GM19043 (cell line): ENCODE results near the gene FADD.
"Not testable (repeated sequence)": the region's sequence is repeated elsewhere in the genome, so short reads cannot be mapped to it uniquely, and the experiment has no call there.

ENCODE experiments used
- ATAC-seq: cut with Tn5 transposase; IDR thresholded peaks from one replicate; pipeline ENCODE4 v1.9.1; 2021; ENCODE audit warnings: low read depth; ENCODE audit not compliant: unreplicated experiment

The FADD gene

GRCh38 chr11:70180906-70181305, 22.2 kb upstream of the FADD start:
- no peak for ATAC-seq

GRCh38 chr11:70182266-70182665, 20.8 kb upstream of the FADD start:
- ATAC-seq: no peak

GRCh38 chr11:70183032-70183431, 20.1 kb upstream of the FADD start:
- ATAC-seq: no peak

- ATAC-seq: no peak
Observed at GRCh38 chr11:70183483-70184176, 19.5 kb upstream of the FADD start.

GRCh38 chr11:70184396-70184795, 18.7 kb upstream of the FADD start:
- no peak for ATAC-seq

- ATAC-seq: no peak
Observed at GRCh38 chr11:70185348-70186055, 17.6 kb upstream of the FADD start.

GRCh38 chr11:70186420-70186819, 16.7 kb upstream of the FADD start:
- no peak for ATAC-seq

- ATAC-seq: no peak
Observed at GRCh38 chr11:70186936-70187335, 16.2 kb upstream of the FADD start.

GRCh38 chr11:70187771-70188170, 15.3 kb upstream of the FADD start:
- no peak for ATAC-seq

- ATAC-seq: no peak
Observed at GRCh38 chr11:70189622-70190021, 13.5 kb upstream of the FADD start.

GRCh38 chr11:70191495-70192140, 11.5 kb upstream of the FADD start:
- ATAC-seq: no peak

GRCh38 chr11:70192666-70193410, 10.3 kb upstream of the FADD start:
- no peak for ATAC-seq

- no peak for ATAC-seq
Observed at GRCh38 chr11:70193411-70194292, 9.4 kb upstream of the FADD start.

- no peak for ATAC-seq
Observed at GRCh38 chr11:70194792-70195791, 8.0 kb upstream of the FADD start.

- ATAC-seq: no peak
Observed at GRCh38 chr11:70200212-70200844, 2.8 kb upstream of the FADD start.

- not testable (repeated sequence) for ATAC-seq
Observed at GRCh38 chr11:70201047-70201446, 2.0 kb upstream of the FADD start.

- no peak for ATAC-seq
Observed at GRCh38 chr11:70201882-70202861, 924 bp upstream of the FADD start.
